H1 (cell line): ENCODE results near the gene LCE7A. TPM values are rescaled to one million over a fixed set of nuclear protein-coding genes. Genes with fewer than 3 reads are reported as not detected.

ENCODE experiments used
- ASH2L ChIP-seq: fragments of 200-600, 300-600 bp; sonication (generic); IDR thresholded peaks from one replicate; pipeline ENCODE4 v1.7.1; 2017; ENCODE audit warnings: low read length
- EP300 ChIP-seq, 2 experiments: IDR thresholded peaks; 1 replicate in 1 of 2; 2 replicates in 1 of 2; pipeline ENCODE4 v1.6.1; 2011 to 2012; ENCODE audit warnings: low read depth in 2 of 2, low read length in 2 of 2, mild to moderate bottlenecking in 2 of 2, borderline replicate concordance in 1 of 2, inconsistent platforms in 1 of 2, moderate library complexity in 1 of 2
- PHF8 ChIP-seq: fragments of 200-600 bp; sonication (generic); conservative IDR thresholded peaks from 2 replicates; pipeline ENCODE4 v1.7.1; 2012; ENCODE audit warnings: low read depth, mild to moderate bottlenecking, inconsistent platforms, low read length, moderate library complexity
- TAF1 ChIP-seq: IDR thresholded peaks from 2 replicates; pipeline ENCODE4 v1.6.1; 2011; ENCODE audit warnings: mild to moderate bottlenecking, low read depth, low read length
- polyA plus RNA-seq, 7 experiments: library from polyadenylated mRNA; depleted of rRNA in 3 of 7; stranded (reverse) in 5 of 7; unstranded in 2 of 7; fragments of >200 nt in 5 of 7; fragments of 200-250 nt in 2 of 7; gene quantifications; 1 replicate in 5 of 7; 2 replicates in 1 of 7; 4 replicates in 1 of 7; pipeline versions ENCODE4 v1.2.1 to v1.2.3, GENCODE V29; 2011 to 2013; ENCODE audit warnings: missing spikeins in 2 of 7, mixed read lengths in 2 of 7
- total RNA-seq: library from RNA; stranded (reverse); fragmentation: NEBNext Ultra II Directional; extraction: Animal tissue kit (Norgen Biotek cat#: 25700); gene quantifications from 2 replicates; pipeline ENCODE4 v1.2.1, GENCODE V29; 2021

LCE7A gene
- total and polyA plus RNA-seq, 2 of the 8 experiments (the other 6 are each of a cell fraction or from before 2014, with no cell fraction given) = not detected

DNA sequence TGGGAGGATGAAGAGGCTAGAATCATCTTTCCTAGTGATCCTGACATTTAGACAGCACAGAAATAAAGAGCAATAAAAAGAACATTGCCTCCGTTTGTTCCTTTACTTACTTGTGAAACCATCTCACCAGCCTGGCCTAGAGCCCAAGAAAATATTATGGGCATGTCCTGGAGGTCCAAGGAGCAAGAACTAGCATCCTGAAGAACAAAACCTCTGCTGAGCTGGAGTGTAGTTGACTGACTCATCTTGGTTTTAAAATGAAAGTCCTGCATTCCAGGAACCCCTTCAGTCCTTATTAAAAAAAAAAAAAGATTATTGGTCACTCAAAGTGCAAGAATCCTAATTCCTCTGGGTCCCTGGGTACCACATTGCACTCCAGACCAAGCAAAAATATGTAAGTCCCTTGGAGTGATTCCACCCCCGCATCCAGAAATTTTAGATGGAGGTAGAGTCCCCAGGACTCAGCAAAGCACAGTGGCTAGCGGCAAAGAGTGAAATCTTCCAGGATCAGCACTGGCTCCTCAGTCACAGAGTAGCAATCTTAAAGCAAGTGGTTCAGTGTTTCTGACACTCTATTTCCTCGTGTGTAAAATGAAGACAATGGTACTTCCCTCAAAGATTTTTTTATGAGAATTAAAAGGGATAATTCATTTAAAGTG, 25.3 kb downstream of the LCE7A start (continued):
- no peak for TF ChIP-seq EP300 (IDR thresholded peaks at IDR 0.05; ENCODE audit: borderline replicate concordance in 1 of 2, low read depth in 2 of 2, low read length in 2 of 2)
- TF ChIP-seq TAF1 = no peak
- TF ChIP-seq ASH2L = no peak
- no peak for TF ChIP-seq PHF8
